NT2/D1 (cell line): Measurements from ENCODE around the gene LRCH2.

Source experiments
- SUZ12 ChIP-seq: IDR thresholded peaks from 2 replicates; pipeline ENCODE4 v1.6.1; 2011; ENCODE audit not compliant: insufficient read length, insufficient read depth; ENCODE audit errors: extremely low read depth
- YY1 ChIP-seq: IDR thresholded peaks from 2 replicates; pipeline ENCODE4 v1.6.1; 2011; ENCODE audit not compliant: insufficient read length, insufficient read depth
- ZNF274 ChIP-seq: IDR thresholded peaks from 2 replicates; pipeline ENCODE4 v1.6.1; 2011; ENCODE audit warnings: mild to moderate bottlenecking, low read depth, low read length

DNA sequence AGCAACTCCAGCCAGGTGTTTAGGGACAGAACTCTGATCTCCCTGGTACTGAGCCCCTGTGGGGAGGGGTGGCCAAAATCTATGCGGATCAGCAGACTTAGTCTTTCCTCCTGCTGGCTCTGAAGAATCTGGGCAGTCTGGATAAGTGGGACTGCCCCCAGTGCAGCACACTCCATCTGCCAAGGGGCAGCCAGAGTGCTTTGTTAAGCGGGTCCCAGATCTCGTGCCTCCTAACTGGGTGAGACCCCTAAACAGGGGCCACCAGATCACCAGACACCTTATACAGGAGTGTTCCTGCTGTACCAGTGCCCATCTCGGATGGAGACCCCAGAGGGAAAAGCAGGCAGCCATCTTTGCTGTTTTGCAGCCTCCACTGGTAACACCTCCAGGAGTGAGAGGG lies 135.0 kb downstream of the LRCH2 start:
- no peak for TF ChIP-seq ZNF274
- no peak for TF ChIP-seq SUZ12
- TF ChIP-seq YY1, result no peak
